ENCODE measurements around the gene SMAP2.

SMAP2 gene

GRCh38 chr1:40382108-40382460, 8.6 kb downstream of the SMAP2 start:
- no peak for DNase-seq (ENCODE audit: low read depth)
- H3K4me3 ChIP-seq (ENCODE audit: low read length), result no peak overlapping the region
- no peak for TF ChIP-seq CTCF (conservative IDR thresholded peaks at IDR 0.05; ENCODE audit: low read depth, low read length)

- DNase-seq (ENCODE audit: low read depth), result no peak
- H3K4me3 ChIP-seq (ENCODE audit: low read length), result no peak overlapping the region
- no peak for TF ChIP-seq CTCF (conservative IDR thresholded peaks at IDR 0.05; ENCODE audit: low read depth, low read length)
Measured at GRCh38 chr1:40382601-40383000, 9.1 kb downstream of the SMAP2 start.

GRCh38 chr1:40383095-40383487, 9.6 kb downstream of the SMAP2 start:
- H3K4me3 ChIP-seq (ENCODE audit: low read length), result no peak overlapping the region
- no peak for TF ChIP-seq CTCF (conservative IDR thresholded peaks at IDR 0.05; ENCODE audit: low read depth, low read length)
- no peak for DNase-seq (ENCODE audit: low read depth)

- no peak for TF ChIP-seq CTCF (conservative IDR thresholded peaks at IDR 0.05; ENCODE audit: low read depth, low read length)
- H3K4me3 ChIP-seq (ENCODE audit: low read length), result no peak overlapping the region
- no peak for DNase-seq (ENCODE audit: low read depth)
Measured at GRCh38 chr1:40383488-40384412, 10.2 kb downstream of the SMAP2 start.

GRCh38 chr1:40384413-40384762, 10.9 kb downstream of the SMAP2 start:
- no peak for DNase-seq (ENCODE audit: low read depth)
- no peak for TF ChIP-seq CTCF (conservative IDR thresholded peaks at IDR 0.05; ENCODE audit: low read depth, low read length)
- no peak overlapping the region for H3K4me3 ChIP-seq (ENCODE audit: low read length)

GRCh38 chr1:40384887-40385286, 11.4 kb downstream of the SMAP2 start:
- DNase-seq (ENCODE audit: low read depth), result no peak
- TF ChIP-seq CTCF (conservative IDR thresholded peaks at IDR 0.05; ENCODE audit: low read depth, low read length), result no peak
- no peak overlapping the region for H3K4me3 ChIP-seq (ENCODE audit: low read length)
